ENCODE results near the gene VRK2. TPM values are rescaled to one million over a fixed set of nuclear protein-coding genes. Genes with fewer than 3 reads are reported as not detected.

Gene VRK2
- polyA plus RNA-seq, 1 donor from 2014 or later: 0.45 TPM

- Histone ChIP-seq H3K9me2 (ENCODE audit: insufficient read depth, low read length) (no peaks in the 10 kb centered on the region), H3K9me3 (ENCODE audit: low read length) (no peaks in the 10 kb centered on the region)
Observed at GRCh38 chr2:58032764-58033080, 13.9 kb upstream of the VRK2 start.

GRCh38 chr2:58033530-58033929, 13.1 kb upstream of the VRK2 start:
- H2AFZ ChIP-seq (ENCODE audit: low read depth, low read length): no peak overlapping the region
- no peaks in the 10 kb centered on the region for H3K27me3 ChIP-seq (ENCODE audit: insufficient read depth, low read depth, low read length)
- H3K9ac ChIP-seq (ENCODE audit: low read length): no peak overlapping the region
- no peak overlapping the region for H3K27ac ChIP-seq (ENCODE audit: low read length)
- no peaks in the 10 kb centered on the region for H3K79me2 ChIP-seq (replicated peaks; ENCODE audit: insufficient read depth, low read length)
- no peak overlapping the region for H3K4me2 ChIP-seq (ENCODE audit: low read length)
- H3K4me3 ChIP-seq (ENCODE audit: low read length): no peak overlapping the region
- no peaks in the 10 kb centered on the region for H3F3A ChIP-seq (ENCODE audit: insufficient read depth, low read length, poor library complexity, severe bottlenecking)
- H3K9me2 ChIP-seq (ENCODE audit: insufficient read depth, low read length): no peaks in the 10 kb centered on the region
- no peak for TF ChIP-seq TAF1 (IDR thresholded peaks at IDR 0.05; ENCODE audit: low read depth)
- no peak for TF ChIP-seq SMC3 (conservative IDR thresholded peaks at IDR 0.05; ENCODE audit: poor library complexity)
- TF ChIP-seq EZH2 (IDR thresholded peaks at IDR 0.05; ENCODE audit: borderline replicate concordance, insufficient read depth, low read length, poor library complexity, severe bottlenecking): no peak
- TF ChIP-seq REST (IDR thresholded peaks at IDR 0.05; ENCODE audit: borderline replicate concordance): no peak
- no peak for TF ChIP-seq EP300 (conservative IDR thresholded peaks at IDR 0.05; ENCODE audit: poor library complexity, severe bottlenecking)
- no peak for TF ChIP-seq POLR2AphosphoS5 (IDR thresholded peaks at IDR 0.05)
- H3K36me3 ChIP-seq (ENCODE audit: insufficient read depth, low read length): no peaks in the 10 kb centered on the region
- no peaks in the 10 kb centered on the region for H3K9me3 ChIP-seq (ENCODE audit: low read length)
- no peaks in the 10 kb centered on the region for H4K20me1 ChIP-seq (ENCODE audit: insufficient read depth)

More at GRCh38 chr2:58032764-58033080, 13.9 kb upstream of the VRK2 start:
- Histone ChIP-seq H3K9ac (ENCODE audit: low read length) (no peak overlapping the region), H2AFZ (ENCODE audit: low read depth, low read length) (no peak overlapping the region), H3K4me2 (ENCODE audit: low read length) (no peak overlapping the region), H3K79me2 (replicated peaks; ENCODE audit: insufficient read depth, low read length) (no peaks in the 10 kb centered on the region), H3K36me3 (ENCODE audit: insufficient read depth, low read length) (no peaks in the 10 kb centered on the region), H3K4me3 (ENCODE audit: low read length) (no peak overlapping the region), H3F3A (ENCODE audit: insufficient read depth, low read length, poor library complexity, severe bottlenecking) (no peaks in the 10 kb centered on the region), H4K20me1 (ENCODE audit: insufficient read depth) (no peaks in the 10 kb centered on the region), H3K27ac (ENCODE audit: low read length) (no peak overlapping the region), H3K27me3 (ENCODE audit: insufficient read depth, low read depth, low read length) (no peaks in the 10 kb centered on the region)
- TF ChIP-seq MXI1 (conservative IDR thresholded peaks at IDR 0.05; ENCODE audit: poor library complexity, severe bottlenecking) (no peak), EZH2 (IDR thresholded peaks at IDR 0.05; ENCODE audit: borderline replicate concordance, insufficient read depth, low read length, poor library complexity, severe bottlenecking) (no peak), RAD21 (conservative IDR thresholded peaks at IDR 0.05) (no peak), TAF1 (IDR thresholded peaks at IDR 0.05; ENCODE audit: low read depth) (no peak), EP300 (conservative IDR thresholded peaks at IDR 0.05; ENCODE audit: poor library complexity, severe bottlenecking) (no peak), SMC3 (conservative IDR thresholded peaks at IDR 0.05; ENCODE audit: poor library complexity) (no peak), CTCF (IDR thresholded peaks at IDR 0.05; ENCODE audit: poor library complexity, severe bottlenecking) (no peak), POLR2AphosphoS5 (IDR thresholded peaks at IDR 0.05) (no peak), REST (IDR thresholded peaks at IDR 0.05; ENCODE audit: borderline replicate concordance) (no peak)
